ENCODE data around the gene NR6A1. TPM values are rescaled to one million over a fixed set of nuclear protein-coding genes. Genes with fewer than 3 reads are reported as not detected.

The NR6A1 gene
- total RNA-seq, 2 experiments from 2014 or later = 17.5 to 23.0 TPM

GRCh38 chr9:124784509-124784908 lies 13.4 kb upstream of the NR6A1 start:
- intact Hi-C loops (cut with micrococcal nuclease; ENCODE audit: unreplicated experiment) = no loop called here
- BruUV-seq (replicated peaks) = no TSS peak
- Histone ChIP-seq H3K9me2 (ENCODE audit: insufficient read depth, low read length) (no peaks in the 10 kb centered on the region), H3K9me3 (ENCODE audit: low read length) (no peaks in the 10 kb centered on the region), H3K4me2 (ENCODE audit: low read length) (no peak overlapping the region), H3K27ac (ENCODE audit: low read depth, low read length, poor library complexity, severe bottlenecking) (no peak overlapping the region), H4K20me1 (ENCODE audit: insufficient read depth, low read length) (no peaks in the 10 kb centered on the region), H3K36me3 (ENCODE audit: insufficient read depth, low read length) (no peaks in the 10 kb centered on the region), H2AFZ (ENCODE audit: low read length) (no peak overlapping the region), H3K4me3 (ENCODE audit: low read depth, low read length, poor library complexity, severe bottlenecking) (no peak overlapping the region), H3K4me1 (ENCODE audit: insufficient read depth, low read length, poor library complexity, severe bottlenecking) (no peaks in the 10 kb centered on the region), H3K79me2 (ENCODE audit: insufficient read depth, low read depth, low read length) (no peaks in the 10 kb centered on the region)
- TF ChIP-seq, protein P1, sequence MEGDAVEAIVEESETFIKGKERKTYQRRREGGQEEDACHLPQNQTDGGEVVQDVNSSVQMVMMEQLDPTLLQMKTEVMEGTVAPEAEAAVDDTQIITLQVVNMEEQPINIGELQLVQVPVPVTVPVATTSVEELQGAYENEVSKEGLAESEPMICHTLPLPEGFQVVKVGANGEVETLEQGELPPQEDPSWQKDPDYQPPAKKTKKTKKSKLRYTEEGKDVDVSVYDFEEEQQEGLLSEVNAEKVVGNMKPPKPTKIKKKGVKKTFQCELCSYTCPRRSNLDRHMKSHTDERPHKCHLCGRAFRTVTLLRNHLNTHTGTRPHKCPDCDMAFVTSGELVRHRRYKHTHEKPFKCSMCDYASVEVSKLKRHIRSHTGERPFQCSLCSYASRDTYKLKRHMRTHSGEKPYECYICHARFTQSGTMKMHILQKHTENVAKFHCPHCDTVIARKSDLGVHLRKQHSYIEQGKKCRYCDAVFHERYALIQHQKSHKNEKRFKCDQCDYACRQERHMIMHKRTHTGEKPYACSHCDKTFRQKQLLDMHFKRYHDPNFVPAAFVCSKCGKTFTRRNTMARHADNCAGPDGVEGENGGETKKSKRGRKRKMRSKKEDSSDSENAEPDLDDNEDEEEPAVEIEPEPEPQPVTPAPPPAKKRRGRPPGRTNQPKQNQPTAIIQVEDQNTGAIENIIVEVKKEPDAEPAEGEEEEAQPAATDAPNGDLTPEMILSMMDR (conservative IDR thresholded peaks at IDR 0.05; ENCODE audit: low read length) = no peak
- TF ChIP-seq EZH2phosphoT487 (IDR thresholded peaks at IDR 0.05; ENCODE audit: borderline replicate concordance, low read depth, low read length) = no peak
- CTCF ChIA-PET (ENCODE audit: unreplicated experiment) = no interaction called here
- DNase-seq (ENCODE audit: low spot score) = no peak
- POLR2A ChIA-PET = interaction anchor here (0.7 kb wide), 1 partner anchor 146 kb away, joined by 4 read pairs; no protein-coding TSS in a partner anchor

DNA sequence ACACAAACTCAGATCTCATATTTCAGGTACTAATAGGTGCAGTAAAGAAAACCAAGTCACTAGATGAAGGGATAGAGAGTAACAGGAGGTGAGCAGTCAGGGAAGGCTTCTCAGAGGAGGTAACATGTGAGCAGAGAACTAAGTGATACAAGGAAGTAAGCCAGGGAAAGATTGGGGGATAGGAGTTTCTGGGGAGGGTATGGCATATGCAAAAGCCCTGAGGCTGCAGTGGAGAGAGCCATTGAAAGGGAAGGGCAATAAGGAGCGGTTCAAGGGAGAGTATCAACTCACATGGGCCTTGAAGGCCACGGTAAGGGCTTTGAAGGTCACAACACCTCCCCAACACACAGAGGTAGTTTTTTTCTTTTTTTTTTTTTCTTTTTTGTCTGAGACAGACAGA lies 12.7 kb upstream of the NR6A1 start:
- ChIA-PET POLR2A (interaction anchor here (0.7 kb wide), 1 partner anchor 147 kb away, joined by 4 read pairs; no protein-coding TSS in a partner anchor), CTCF (ENCODE audit: unreplicated experiment) (no interaction called here)
- no peak for TF ChIP-seq EZH2phosphoT487 (IDR thresholded peaks at IDR 0.05; ENCODE audit: borderline replicate concordance, low read depth, low read length)
- TF ChIP-seq, protein P1 (conservative IDR thresholded peaks at IDR 0.05; ENCODE audit: low read length) = no peak
- Histone ChIP-seq H2AFZ (ENCODE audit: low read length) (no peak overlapping the region), H3K36me3 (ENCODE audit: insufficient read depth, low read length) (no peaks in the 10 kb centered on the region), H4K20me1 (ENCODE audit: insufficient read depth, low read length) (no peaks in the 10 kb centered on the region), H3K79me2 (ENCODE audit: insufficient read depth, low read depth, low read length) (no peaks in the 10 kb centered on the region), H3K9me2 (ENCODE audit: insufficient read depth, low read length) (no peaks in the 10 kb centered on the region), H3K9me3 (ENCODE audit: low read length) (no peaks in the 10 kb centered on the region), H3K4me3 (ENCODE audit: low read depth, low read length, poor library complexity, severe bottlenecking) (no peak overlapping the region), H3K4me1 (ENCODE audit: insufficient read depth, low read length, poor library complexity, severe bottlenecking) (no peaks in the 10 kb centered on the region), H3K4me2 (ENCODE audit: low read length) (no peak overlapping the region), H3K27ac (ENCODE audit: low read depth, low read length, poor library complexity, severe bottlenecking) (no peak overlapping the region)
- no TSS peak for BruUV-seq (replicated peaks)
- no peak for DNase-seq (ENCODE audit: low spot score)
- intact Hi-C loops (cut with micrococcal nuclease; ENCODE audit: unreplicated experiment) = no loop called here

DNA sequence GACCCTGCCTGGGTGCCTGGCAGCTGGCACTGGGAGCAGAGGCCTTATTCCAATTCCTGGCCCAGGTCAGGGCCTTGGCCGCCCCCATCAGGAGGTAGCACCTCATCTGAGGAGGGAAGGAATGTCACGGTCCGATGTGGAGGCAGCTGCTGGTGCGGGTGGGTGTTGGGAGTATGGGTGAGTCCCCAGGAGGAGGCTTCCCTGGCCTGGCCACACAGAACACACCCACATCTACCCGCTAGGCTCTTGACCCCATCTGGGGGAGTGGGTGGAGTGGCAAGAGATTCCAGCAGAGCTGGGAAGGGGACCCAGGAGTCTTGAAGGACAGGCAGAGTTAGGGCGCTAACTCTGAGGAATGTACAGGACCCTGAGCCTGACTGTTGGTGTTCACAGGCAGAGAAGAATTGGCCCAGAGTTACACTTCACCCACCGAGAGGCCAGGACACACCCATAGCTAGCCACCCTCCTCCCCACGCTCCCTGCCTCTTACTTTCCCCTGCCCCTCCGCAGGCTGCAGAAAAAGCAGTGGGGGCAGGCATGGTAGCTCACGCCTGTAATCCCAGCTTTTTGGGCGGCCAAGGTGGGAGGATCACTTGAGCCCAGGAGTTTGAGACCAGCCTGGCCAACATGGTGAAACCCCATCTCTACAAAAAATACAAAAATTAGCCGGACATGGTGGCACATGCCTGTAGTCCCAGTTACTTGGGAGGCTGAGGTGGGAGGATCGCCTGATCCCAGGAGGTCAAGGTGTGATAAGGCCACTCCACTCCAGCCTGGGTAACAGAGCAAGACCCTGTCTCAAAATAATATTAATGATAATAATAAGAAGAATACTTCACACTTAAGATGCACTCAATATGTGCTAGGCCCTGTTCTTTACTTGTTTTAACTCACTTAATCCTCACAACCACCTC lies 11.8 kb upstream of the NR6A1 start:
- intact Hi-C loops (cut with micrococcal nuclease; ENCODE audit: unreplicated experiment) = no loop called here
- TF ChIP-seq EZH2phosphoT487 (IDR thresholded peaks at IDR 0.05; ENCODE audit: borderline replicate concordance, low read depth, low read length) = no peak
- TF ChIP-seq, protein P1 (conservative IDR thresholded peaks at IDR 0.05; ENCODE audit: low read length) = no peak
- Histone ChIP-seq H3K27ac (ENCODE audit: low read depth, low read length, poor library complexity, severe bottlenecking) (no peak overlapping the region), H3K36me3 (ENCODE audit: insufficient read depth, low read length) (no peaks in the 10 kb centered on the region), H3K4me2 (ENCODE audit: low read length) (no peak overlapping the region), H3K4me1 (ENCODE audit: insufficient read depth, low read length, poor library complexity, severe bottlenecking) (no peaks in the 10 kb centered on the region), H3K9me3 (ENCODE audit: low read length) (no peaks in the 10 kb centered on the region), H3K79me2 (ENCODE audit: insufficient read depth, low read depth, low read length) (no peaks in the 10 kb centered on the region), H2AFZ (ENCODE audit: low read length) (no peak overlapping the region), H3K9me2 (ENCODE audit: insufficient read depth, low read length) (no peaks in the 10 kb centered on the region), H4K20me1 (ENCODE audit: insufficient read depth, low read length) (no peaks in the 10 kb centered on the region), H3K4me3 (ENCODE audit: low read depth, low read length, poor library complexity, severe bottlenecking) (no peak overlapping the region)
- no peak for DNase-seq (ENCODE audit: low spot score)
- ChIA-PET POLR2A (interaction anchor here (1.0 kb wide), 1 partner anchor 16 kb away, joined by 3 read pairs; no protein-coding TSS in a partner anchor), CTCF (ENCODE audit: unreplicated experiment) (no interaction called here)
- BruUV-seq (replicated peaks) = no TSS peak
